HCT116 (cell line): ENCODE data around the gene SCFD2. TPM values are rescaled to one million over a fixed set of nuclear protein-coding genes. Genes with fewer than 3 reads are reported as not detected.

ENCODE experiments used
- ATAC-seq: fragments of 200-7000 bp; cut with Tn5 transposase; 2 replicates; pipeline ENCODE4 v1.9.1; 2020; ENCODE audit warnings: mild to moderate bottlenecking, moderate library complexity
- BruUV-seq: library from RNA; stranded (reverse); fragments of 400-500 nt; replicated peaks from 2 replicates; lab custom pipeline; 2021; lab: Mats Ljungman, UMichigan
- CTCF ChIA-PET: fragments of 300-600 bp; sonication (Branson Sonifier 250); formaldehyde crosslinking; loops from one replicate; lab custom pipeline; 2021; ENCODE audit warnings: antibody characterized with exemption; lab: Charles Lee
- POLR2A ChIA-PET: fragments of 300-600, 350-600 bp; sonication (Branson Sonifier 250); formaldehyde crosslinking; loops from one replicate; lab custom pipeline; 2021; ENCODE audit warnings: antibody characterized with exemption; lab: Charles Lee
- RAD21 ChIA-PET, 2 experiments: fragments of 300-600 bp; sonication (Branson Sonifier 250); formaldehyde crosslinking; loops; one replicate each; lab custom pipeline; 2023; ENCODE audit warnings: low total read pairs in 2 of 2; ENCODE audit not compliant: uncharacterized antibody in 2 of 2, unreplicated experiment in 2 of 2, low non-redundant PET in 1 of 2; lab: Charles Lee
- DNase-seq: peaks from one replicate; pipeline ENCODE4 v3.0.0-alpha.2; 2010; ENCODE audit warnings: low read depth, low spot score
- H2AFZ ChIP-seq: fragments of 200-600 bp; shearing (Covaris generic), sonication (generic); 2 replicates; pipeline ENCODE4 v1.6.1; 2017; ENCODE audit warnings: low read depth, mixed run types, mixed read lengths, antibody characterized with exemption, low read length; ENCODE audit not compliant: poor library complexity, severe bottlenecking
- H3K27ac ChIP-seq: 2 replicates; pipeline ENCODE4 v1.5.1; 2012; ENCODE audit warnings: low read depth, low read length
- H3K27me3 ChIP-seq: fragments of 200-600 bp; sonication (generic); 2 replicates; pipeline ENCODE4 v1.6.1; 2016; ENCODE audit warnings: mixed run types, low read length, mixed read lengths; ENCODE audit not compliant: insufficient read depth
- H3K36me3 ChIP-seq, 2 experiments: fragments of 200-500 bp in 1 of 2; fragments of 200-600 bp in 1 of 2; sonication (Bioruptor generic) in 1 of 2; sonication (generic) in 1 of 2; 2 replicates each; pipeline versions ENCODE4 v1.5.1 to v1.6.1; 2014 to 2016; ENCODE audit warnings: low read length in 2 of 2, inconsistent platforms in 1 of 2, mixed read lengths in 1 of 2, mixed run types in 1 of 2; ENCODE audit not compliant: insufficient read depth in 2 of 2, control insufficient read depth in 1 of 2
- H3K4me1 ChIP-seq, 2 experiments: fragments of 200-600 bp in 1 of 2; sonication (generic) in 1 of 2; 2 replicates each; pipeline versions ENCODE4 v1.5.1 to v1.6.1; 2012 to 2017; ENCODE audit warnings: low read length in 2 of 2, inconsistent platforms in 1 of 2, mild to moderate bottlenecking in 1 of 2, mixed read lengths in 1 of 2, mixed run types in 1 of 2, moderate library complexity in 1 of 2; ENCODE audit not compliant: insufficient read depth in 2 of 2, control insufficient read depth in 1 of 2
- H3K4me2 ChIP-seq: fragments of 200-600 bp; sonication (generic); 2 replicates; pipeline ENCODE4 v1.6.1; 2017; ENCODE audit warnings: mixed run types, low read length, mixed read lengths
- H3K4me3 ChIP-seq, 2 experiments: fragments of 200-600 bp in 1 of 2; sonication (generic) in 1 of 2; replicated peaks in 1 of 2; 2 replicates each; pipeline ENCODE4 v1.5.1; 2011 to 2016; ENCODE audit warnings: low read length in 2 of 2, control low read depth in 1 of 2, low read depth in 1 of 2, mild to moderate bottlenecking in 1 of 2, mixed read lengths in 1 of 2, mixed run types in 1 of 2
- H3K79me2 ChIP-seq: fragments of 200-600 bp; sonication (generic); 2 replicates; pipeline ENCODE4 v1.6.1; 2017; ENCODE audit warnings: mild to moderate bottlenecking, mixed run types, low read length, moderate library complexity, mixed read lengths; ENCODE audit not compliant: insufficient read depth
- H3K9ac ChIP-seq: fragments of 200-600 bp; sonication (generic); 2 replicates; pipeline ENCODE4 v1.6.1; 2016; ENCODE audit warnings: low read length, mixed read lengths
- H3K9me2 ChIP-seq: fragments of 200-600 bp; sonication (generic), shearing (Covaris generic); 2 replicates; pipeline ENCODE4 v1.6.1; 2017; ENCODE audit warnings: mixed run types, mild to moderate bottlenecking, moderate library complexity; ENCODE audit not compliant: insufficient read depth
- H3K9me3 ChIP-seq, 2 experiments: fragments of 200-500 bp in 1 of 2; fragments of 200-600 bp in 1 of 2; sonication (Bioruptor generic) in 1 of 2; sonication (generic) in 1 of 2; 2 replicates each; pipeline ENCODE4 v1.6.1; 2014 to 2017; ENCODE audit warnings: low read length in 2 of 2, mixed read lengths in 2 of 2, inconsistent platforms in 1 of 2, low read depth in 1 of 2, mild to moderate bottlenecking in 1 of 2, mixed run types in 1 of 2, moderate library complexity in 1 of 2; ENCODE audit not compliant: control insufficient read depth in 1 of 2, insufficient read depth in 1 of 2
- H4K20me1 ChIP-seq: fragments of 200-600 bp; sonication (generic), shearing (Covaris generic); 2 replicates; pipeline ENCODE4 v1.6.1; 2017; ENCODE audit warnings: mixed run types, mild to moderate bottlenecking, moderate library complexity; ENCODE audit not compliant: insufficient read depth
- CTCF ChIP-seq, 3 experiments: fragments of 200-600 bp in 1 of 3; sonication (generic) in 1 of 3; IDR thresholded peaks in 2 of 3; conservative IDR thresholded peaks in 1 of 3; 2 replicates each; pipeline ENCODE4 v1.5.1; 2012 to 2017; ENCODE audit warnings: low read depth in 2 of 3, low read length in 2 of 3, antibody characterized with exemption in 1 of 3, borderline replicate concordance in 1 of 3, control low read depth in 1 of 3, mild to moderate bottlenecking in 1 of 3, mixed read lengths in 1 of 3, mixed run types in 1 of 3, moderate library complexity in 1 of 3; ENCODE audit not compliant: insufficient read depth in 1 of 3
- ELF1 ChIP-seq: IDR thresholded peaks from 2 replicates; pipeline ENCODE4 v1.6.1; 2012; ENCODE audit warnings: low read depth, borderline replicate concordance
- FOSL1 ChIP-seq: IDR thresholded peaks from 2 replicates; pipeline ENCODE4 v1.6.1; 2012; ENCODE audit warnings: low read depth
- JUND ChIP-seq: IDR thresholded peaks from 2 replicates; pipeline ENCODE4 v1.6.1; 2012
- POLR2A ChIP-seq: IDR thresholded peaks from 2 replicates; pipeline ENCODE4 v1.7.0; 2011; ENCODE audit warnings: borderline replicate concordance; ENCODE audit not compliant: insufficient read depth, insufficient read length; ENCODE audit errors: extremely low read depth
- RAD21 ChIP-seq: IDR thresholded peaks from 2 replicates; pipeline ENCODE4 v1.6.1; 2012; ENCODE audit warnings: low read depth, mild to moderate bottlenecking
- ZNF274 ChIP-seq: fragments of 200-500 bp; sonication (Bioruptor generic); IDR thresholded peaks from 2 replicates; pipeline ENCODE4 v1.6.1; 2014; ENCODE audit warnings: mild to moderate bottlenecking, low read depth, low read length, inconsistent platforms
- intact Hi-C: fragments of 100-400 bp; cut with micrococcal nuclease; formaldehyde crosslinking; loops from 2 replicates; pipeline ENCODE4 v1.10.0; 2022
- total RNA-seq: library from RNA; stranded (reverse); gene quantifications from one replicate; pipeline ENCODE4 v1.2.1, GENCODE V29; 2021; ENCODE audit not compliant: unreplicated experiment

Gene SCFD2
- total RNA-seq, 1 experiment from 2014 or later = 13.6 TPM

GRCh38 chr4:52983563-52984303, 382.1 kb downstream of the SCFD2 start:
- Histone ChIP-seq H3K9ac (no peak overlapping the region), H3K9me2 (no peaks in the 10 kb centered on the region), H3K36me3 (no peaks in the 10 kb centered on the region), H3K79me2 (no peaks in the 10 kb centered on the region), H3K4me1 (peaks cover 2 to 4% of the 10 kb centered on the region in 2 experiments; a peak in 1 of 4 replicates), H3K27me3 (no peaks in the 10 kb centered on the region), H3K9me3 (no peaks in the 10 kb centered on the region), H3K27ac (no peak overlapping the region), H3K4me3 (no peak overlapping the region), H4K20me1 (no peaks in the 10 kb centered on the region), H3K4me2 (0 out of 2 replicates have a peak overlapping the region, but pooled peaks have one; percentile 5), H2AFZ (no peak overlapping the region)
- BruUV-seq = no TSS peak
- peak; percentile 50 for DNase-seq
- ChIA-PET RAD21 (interaction anchor here (1.1 to 1.8 kb wide), 2 partner anchors 438 kb away, joined by 3 to 9 read pairs; no protein-coding TSS in a partner anchor), POLR2A (no interaction called here), CTCF (interaction anchor here (0.8 to 4.0 kb wide), 10 partner anchors 272 to 1250 kb away, joined by 3 to 37 read pairs (median 8); no protein-coding TSS in a partner anchor)
- no peak for TF ChIP-seq ZNF274
- no peak for TF ChIP-seq JUND
- TF ChIP-seq RAD21 = peak; percentile 69
- TF ChIP-seq FOSL1 = no peak
- TF ChIP-seq ELF1 = no peak
- TF ChIP-seq POLR2A = no peak
- TF ChIP-seq CTCF (IDR thresholded peaks at IDR 0.05 in 2 of 3, conservative IDR thresholded peaks at IDR 0.05 in 1 of 3; ENCODE audit: borderline replicate concordance in 1 of 3, insufficient read depth in 1 of 3, low read depth in 2 of 3, low read length in 2 of 3) = peak; percentile 45 to 68 (median 60); a peak in 5 of 6 replicates
- intact Hi-C loops = loop anchor here (1.0 to 10.0 kb wide), 7 partner anchors 319 to 1251 kb away; no protein-coding TSS in a partner anchor
- peak; percentile 81 for ATAC-seq
